Keratinocyte (primary cell): ENCODE results near the gene MAMDC2. TPM values are rescaled to one million over a fixed set of nuclear protein-coding genes. Genes with fewer than 3 reads are reported as not detected.

ENCODE experiments used
- DNase-seq: peaks from one replicate; pipeline ENCODE4 v3.0.0-alpha.2; 2011; ENCODE audit warnings: low read depth, missing footprints, low spot score
- FAIRE-seq: peaks from 2 replicates; lab custom pipeline; 2011; peaks lifted over from hg19 to GRCh38; lab: Jason Lieb, UNC
- H2AFZ ChIP-seq: 2 replicates; pipeline ENCODE4 v1.6.0; 2012; ENCODE audit warnings: low read length, control low read depth, inconsistent platforms; ENCODE audit not compliant: control insufficient read depth
- H3K27ac ChIP-seq: 2 replicates; pipeline ENCODE4 v1.5.1; 2011; ENCODE audit warnings: low read length; ENCODE audit not compliant: control insufficient read depth, insufficient read depth
- H3K27me3 ChIP-seq: 3 replicates; pipeline ENCODE4 v1.6.0; 2011; ENCODE audit warnings: low read length; ENCODE audit not compliant: control insufficient read depth, insufficient read depth; ENCODE audit errors: extremely low read depth
- H3K36me3 ChIP-seq, 2 experiments: 2 replicates in 1 of 2; 3 replicates in 1 of 2; pipeline ENCODE4 v1.5.1; 2011; ENCODE audit warnings: low read length in 2 of 2, mild to moderate bottlenecking in 1 of 2; ENCODE audit not compliant: control insufficient read depth in 2 of 2, insufficient read depth in 2 of 2; ENCODE audit errors: extremely low read depth in 1 of 2
- H3K4me1 ChIP-seq: 3 replicates; pipeline ENCODE4 v1.5.1; 2011; ENCODE audit warnings: low read length; ENCODE audit not compliant: control insufficient read depth, insufficient read depth; ENCODE audit errors: extremely low read depth
- H3K4me2 ChIP-seq: 3 replicates; pipeline ENCODE4 v1.6.0; 2011; ENCODE audit warnings: low read depth, low read length; ENCODE audit not compliant: control insufficient read depth, insufficient read depth; ENCODE audit errors: extremely low read depth
- H3K4me3 ChIP-seq, 3 experiments: fragments of 200-600 bp in 1 of 3; sonication (generic) in 1 of 3; 2 replicates in 2 of 3; 3 replicates in 1 of 3; pipeline ENCODE4 v1.5.1; 2011 to 2016; ENCODE audit warnings: low read length in 3 of 3, mild to moderate bottlenecking in 3 of 3, control low read depth in 2 of 3, inconsistent platforms in 1 of 3, low read depth in 1 of 3, mixed read lengths in 1 of 3, mixed run types in 1 of 3, moderate library complexity in 1 of 3; ENCODE audit not compliant: control insufficient read depth in 2 of 3, insufficient read depth in 2 of 3; ENCODE audit errors: extremely low read depth in 1 of 3
- H3K79me2 ChIP-seq: 2 replicates; pipeline ENCODE4 v1.6.0; 2012; ENCODE audit warnings: low read length; ENCODE audit not compliant: control insufficient read depth, insufficient read depth
- H3K9ac ChIP-seq: 3 replicates; pipeline ENCODE4 v1.6.0; 2011; ENCODE audit warnings: low read length; ENCODE audit not compliant: control insufficient read depth, insufficient read depth; ENCODE audit errors: extremely low read depth
- H3K9me1 ChIP-seq: 3 replicates; pipeline ENCODE4 v1.6.0; 2011; ENCODE audit warnings: low read length; ENCODE audit not compliant: control insufficient read depth, insufficient read depth; ENCODE audit errors: extremely low read depth
- H3K9me3 ChIP-seq: 2 replicates; pipeline ENCODE4 v1.5.1; 2012; ENCODE audit warnings: low read depth, low read length; ENCODE audit not compliant: control insufficient read depth
- H4K20me1 ChIP-seq: 3 replicates; pipeline ENCODE4 v1.6.0; 2011; ENCODE audit warnings: low read length; ENCODE audit not compliant: control insufficient read depth, insufficient read depth; ENCODE audit errors: extremely low read depth
- CTCF ChIP-seq, 3 experiments: IDR thresholded peaks in 1 of 3; conservative IDR thresholded peaks in 1 of 3; optimal IDR thresholded peaks in 1 of 3; 2 replicates in 2 of 3; 3 replicates in 1 of 3; pipeline versions ENCODE3 to v1.5.1; 2011; ENCODE audit warnings: low read length in 3 of 3, mild to moderate bottlenecking in 3 of 3, moderate library complexity in 2 of 3, control low read depth in 1 of 3, inconsistent platforms in 1 of 3; ENCODE audit not compliant: insufficient read depth in 2 of 3; ENCODE audit errors: extremely low read depth in 1 of 3
- EZH2 ChIP-seq: IDR thresholded peaks from one replicate; pipeline ENCODE4 v1.6.1; 2012; ENCODE audit warnings: inconsistent platforms, mild to moderate bottlenecking, low read length, moderate library complexity
- dilution Hi-C: fragments of 300-500 bp; cut with MboI; formaldehyde crosslinking; loops from one replicate; pipeline ENCODE4 v1.7.0; 2020; ENCODE audit warnings: low sequenced_read_pairs; ENCODE audit not compliant: extremely low pct_ligation_motif_present
- polyA plus RNA-seq, 5 experiments: library from polyadenylated mRNA; depleted of rRNA in 3 of 5; stranded (reverse) in 3 of 5; stranded (forward) in 1 of 5; unstranded in 1 of 5; fragments of >200 nt; gene quantifications; 1 replicate in 1 of 5; 2 replicates in 3 of 5; 3 replicates in 1 of 5; pipeline versions ENCODE4 v1.2.1 to v1.2.3, GENCODE V29; 2011 to 2012; ENCODE audit warnings: missing spikeins in 2 of 5, low read depth in 1 of 5, low replicate concordance in 1 of 5

The MAMDC2 gene
- polyA plus RNA-seq, 1 donor (not counting 4 experiments of a cell fraction or from before 2014, with no cell fraction given): 4.2 TPM

- Histone ChIP-seq H3K9ac (no peak overlapping the region), H3K36me3 (no peaks in the 10 kb centered on the region), H3K9me3 (no peaks in the 10 kb centered on the region), H3K27ac (no peak overlapping the region), H2AFZ (no peak overlapping the region), H3K79me2 (no peaks in the 10 kb centered on the region), H4K20me1 (no peaks in the 10 kb centered on the region), H3K27me3 (no peaks in the 10 kb centered on the region), H3K4me3 (no peak overlapping the region), H3K9me1 (no peaks in the 10 kb centered on the region), H3K4me1 (no peaks in the 10 kb centered on the region), H3K4me2 (no peak overlapping the region)
- TF ChIP-seq EZH2 (no peak), CTCF (optimal IDR thresholded peaks at IDR 0.05 in 1 of 3, IDR thresholded peaks at IDR 0.05 in 1 of 3, conservative IDR thresholded peaks at IDR 0.05 in 1 of 3; ENCODE audit: extremely low read depth in 1 of 3, insufficient read depth in 2 of 3, low read length in 3 of 3) (peak in 1 of 3 experiments; percentile 20)
- DNase-seq (no peak), FAIRE-seq (no peak)
- dilution Hi-C loops: no loop called here
Measured at GRCh38 chr9:70147651-70148050, 104.0 kb downstream of the MAMDC2 start.

- no peaks in the 10 kb centered on the region for H3K36me3 ChIP-seq
- H3K79me2 ChIP-seq: no peaks in the 10 kb centered on the region
- H2AFZ ChIP-seq: no peak overlapping the region
- no peak overlapping the region for H3K4me2 ChIP-seq
- FAIRE-seq: no peak
- no peak overlapping the region for H3K9ac ChIP-seq
- H3K4me1 ChIP-seq: no peaks in the 10 kb centered on the region
- H3K4me3 ChIP-seq: no peak overlapping the region
- no peaks in the 10 kb centered on the region for H3K9me3 ChIP-seq
- no peaks in the 10 kb centered on the region for H4K20me1 ChIP-seq
- TF ChIP-seq EZH2: no peak
- no peak for TF ChIP-seq CTCF (optimal IDR thresholded peaks at IDR 0.05 in 1 of 3, IDR thresholded peaks at IDR 0.05 in 1 of 3, conservative IDR thresholded peaks at IDR 0.05 in 1 of 3; ENCODE audit: extremely low read depth in 1 of 3, insufficient read depth in 2 of 3, low read length in 3 of 3)
- no peaks in the 10 kb centered on the region for H3K27me3 ChIP-seq
- dilution Hi-C loops: no loop called here
- H3K27ac ChIP-seq: no peak overlapping the region
- DNase-seq: no peak
- H3K9me1 ChIP-seq: no peaks in the 10 kb centered on the region
Measured at GRCh38 chr9:70152350-70152749, 108.7 kb downstream of the MAMDC2 start.
